Measurements from ENCODE around the gene MTG2. TPM values are rescaled to one million over a fixed set of nuclear protein-coding genes. Genes with fewer than 3 reads are reported as not detected.

Gene MTG2
- total RNA-seq, 1 experiment from 2014 or later: 27.9 TPM

DNA sequence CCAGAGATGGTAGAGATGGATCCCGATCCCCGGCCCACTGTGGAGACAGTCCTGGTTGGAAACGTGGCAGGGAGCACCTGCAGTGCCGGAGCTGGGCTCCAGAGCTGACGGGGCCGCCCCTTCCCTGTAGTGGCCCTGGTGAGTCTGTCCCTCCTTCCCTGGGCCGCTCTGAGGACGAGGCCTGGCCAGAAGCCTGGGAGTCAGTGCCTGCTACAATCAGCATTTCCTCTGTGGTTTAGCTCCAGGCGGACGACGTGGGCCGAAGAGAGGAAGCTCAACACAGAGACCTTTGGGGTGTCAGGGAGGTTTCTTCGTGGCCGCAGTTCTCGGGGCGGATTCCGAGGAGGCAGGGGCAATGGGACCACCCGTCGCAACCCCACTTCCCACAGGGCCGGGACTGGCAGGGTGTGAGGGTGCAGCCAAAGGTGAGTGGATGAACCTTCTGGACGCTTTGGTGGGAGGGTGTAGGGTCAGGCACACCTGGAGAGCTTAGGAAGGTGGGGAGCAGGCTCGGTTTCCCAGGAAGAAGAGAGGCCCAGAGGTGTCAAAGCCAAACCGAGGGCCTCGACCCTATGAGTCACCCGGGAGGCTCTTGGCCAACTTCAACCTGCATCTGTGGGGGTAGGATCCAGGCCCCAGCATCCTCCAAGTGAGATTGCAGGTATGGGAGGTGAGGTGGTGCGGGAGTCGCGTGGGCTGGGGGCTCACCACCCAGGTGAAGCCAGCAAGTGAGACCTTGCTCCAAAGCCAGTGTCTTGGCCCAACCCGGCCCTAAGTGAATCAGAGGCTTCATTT lies 49.6 kb upstream of the MTG2 start (continued):
- no peak for TF ChIP-seq SMAD4 (CRISPR knock-in tag; IDR thresholded peaks at IDR 0.05)
- TF ChIP-seq, protein P1, sequence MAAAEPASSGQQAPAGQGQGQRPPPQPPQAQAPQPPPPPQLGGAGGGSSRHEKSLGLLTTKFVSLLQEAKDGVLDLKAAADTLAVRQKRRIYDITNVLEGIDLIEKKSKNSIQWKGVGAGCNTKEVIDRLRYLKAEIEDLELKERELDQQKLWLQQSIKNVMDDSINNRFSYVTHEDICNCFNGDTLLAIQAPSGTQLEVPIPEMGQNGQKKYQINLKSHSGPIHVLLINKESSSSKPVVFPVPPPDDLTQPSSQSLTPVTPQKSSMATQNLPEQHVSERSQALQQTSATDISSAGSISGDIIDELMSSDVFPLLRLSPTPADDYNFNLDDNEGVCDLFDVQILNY (CRISPR knock-in tag; IDR thresholded peaks at IDR 0.05): no peak
- no peak for TF ChIP-seq MLX (CRISPR knock-in tag; IDR thresholded peaks at IDR 0.05)

DNA sequence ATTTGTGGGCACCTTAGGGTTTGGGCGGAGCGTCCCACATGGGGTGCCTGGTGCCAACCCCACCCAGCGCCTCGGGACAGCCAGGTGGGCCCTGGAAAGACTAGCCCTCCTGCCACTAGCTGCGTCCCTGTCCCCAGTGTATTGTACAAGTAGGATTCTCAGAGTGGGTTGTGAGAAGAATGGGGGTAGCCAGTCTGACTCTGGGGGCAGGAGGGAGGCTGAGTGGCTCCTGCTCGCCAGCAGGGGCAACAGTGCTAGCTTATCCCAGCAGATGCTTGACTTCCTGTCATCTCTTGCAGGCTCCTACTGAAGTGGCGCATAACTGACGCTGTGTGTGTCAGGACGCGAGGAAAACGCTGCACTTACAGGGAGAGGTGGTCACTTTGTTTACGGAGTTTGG lies 49.0 kb upstream of the MTG2 start:
- H3K4me1 Mint-ChIP-seq: no peaks in the 10 kb centered on the region
- CTCF ChIA-PET: interaction anchor here (0.6 to 1.5 kb wide), 3 partner anchors 23 to 123 kb away, joined by 3 to 8 read pairs (median 4); no protein-coding TSS in a partner anchor
- TF ChIP-seq, protein P2, sequence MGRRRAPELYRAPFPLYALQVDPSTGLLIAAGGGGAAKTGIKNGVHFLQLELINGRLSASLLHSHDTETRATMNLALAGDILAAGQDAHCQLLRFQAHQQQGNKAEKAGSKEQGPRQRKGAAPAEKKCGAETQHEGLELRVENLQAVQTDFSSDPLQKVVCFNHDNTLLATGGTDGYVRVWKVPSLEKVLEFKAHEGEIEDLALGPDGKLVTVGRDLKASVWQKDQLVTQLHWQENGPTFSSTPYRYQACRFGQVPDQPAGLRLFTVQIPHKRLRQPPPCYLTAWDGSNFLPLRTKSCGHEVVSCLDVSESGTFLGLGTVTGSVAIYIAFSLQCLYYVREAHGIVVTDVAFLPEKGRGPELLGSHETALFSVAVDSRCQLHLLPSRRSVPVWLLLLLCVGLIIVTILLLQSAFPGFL (CRISPR knock-in tag; IDR thresholded peaks at IDR 0.05; ENCODE audit: borderline replicate concordance): no peak
- TF ChIP-seq JAZF1 (CRISPR knock-in tag; IDR thresholded peaks at IDR 0.05) (no peak), NR3C1 (CRISPR knock-in tag; conservative IDR thresholded peaks at IDR 0.05; ENCODE audit: low read depth) (no peak), AFF4 (CRISPR knock-in tag; IDR thresholded peaks at IDR 0.05; ENCODE audit: borderline replicate concordance) (no peak), ZNF121 (CRISPR knock-in tag; IDR thresholded peaks at IDR 0.05) (no peak)
- peak overlapping the region; percentile 84 for H3K27ac Mint-ChIP-seq
- no peaks in the 10 kb centered on the region for H3K9me3 Mint-ChIP-seq
- DNase-seq (ENCODE audit: low spot score) (no peak), ATAC-seq (peak; percentile 55)
- POLR2A ChIA-PET: no interaction called here
- H3K27me3 Mint-ChIP-seq (ENCODE audit: low read depth): no peaks in the 10 kb centered on the region
- H3K36me3 Mint-ChIP-seq: peaks cover 80% of the 10 kb centered on the region
- H3K4me3 Mint-ChIP-seq: no peak overlapping the region

DNA sequence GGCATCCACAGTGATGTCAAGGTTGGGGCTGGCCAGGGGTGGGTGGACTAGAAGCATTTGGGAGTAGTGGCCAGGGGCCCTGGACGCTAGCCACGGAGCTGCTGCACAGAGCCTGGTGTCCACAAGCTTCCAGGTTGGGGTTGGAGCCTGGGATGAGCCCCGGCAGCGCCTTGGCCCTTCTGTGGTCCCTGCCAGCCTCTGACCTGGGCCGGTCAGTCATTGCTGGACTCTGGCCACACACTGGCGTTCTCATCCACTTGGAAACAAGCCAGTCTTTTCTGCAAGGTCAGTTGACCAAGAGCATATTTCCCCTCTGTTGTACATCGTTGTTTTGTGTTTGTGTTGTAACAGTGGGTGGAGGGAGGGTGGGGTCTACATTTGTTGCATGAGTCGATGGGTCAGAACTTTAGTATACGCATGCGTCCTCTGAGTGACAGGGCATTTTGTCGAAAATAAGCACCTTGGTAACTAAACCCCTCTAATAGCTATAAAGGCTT lies 48.0 kb upstream of the MTG2 start:
- CTCF ChIA-PET: interaction anchor here (0.6 to 2.4 kb wide), 4 partner anchors 22 to 124 kb away, joined by 3 to 21 read pairs (median 4); no protein-coding TSS in a partner anchor
- H3K27ac Mint-ChIP-seq: no peak overlapping the region
- H3K4me3 Mint-ChIP-seq: no peak overlapping the region
- H3K9me3 Mint-ChIP-seq: no peaks in the 10 kb centered on the region
- POLR2A ChIA-PET: no interaction called here
- no peaks in the 10 kb centered on the region for H3K27me3 Mint-ChIP-seq (ENCODE audit: low read depth)
- H3K36me3 Mint-ChIP-seq: peaks cover 82% of the 10 kb centered on the region
- DNase-seq (ENCODE audit: low spot score) (no peak), ATAC-seq (no peak)
- no peaks in the 10 kb centered on the region for H3K4me1 Mint-ChIP-seq
- TF ChIP-seq, protein P1 (CRISPR knock-in tag; IDR thresholded peaks at IDR 0.05): no peak
- TF ChIP-seq NR2C2 (CRISPR knock-in tag; IDR thresholded peaks at IDR 0.05) (no peak), ZNF416 (CRISPR knock-in tag; IDR thresholded peaks at IDR 0.05) (peak; percentile 29; the same call in 1 of the 2 replicates), EMX1 (CRISPR knock-in tag; IDR thresholded peaks at IDR 0.05) (0 out of 2 replicates have a peak, but pooled peaks have one; percentile 56), GABPB1 (CRISPR knock-in tag; IDR thresholded peaks at IDR 0.05) (peak; percentile 50; the same call in 1 of the 2 replicates)

All from WTC11 (cell line).